Activated naive CD4-positive, alpha-beta T cell treated with anti-CD3 and anti-CD28 coated beads, Interleukin-2, amount 10 ng/mL, durations not matched to agents 7 days and 5 days (primary cell): ENCODE data around the gene TFB1M.
"Not testable (repeated sequence)": the region's sequence is repeated elsewhere in the genome, so short reads cannot be mapped to it uniquely, and the experiment has no call there.

Experiments
- CTCF ChIA-PET: fragments of 350-600 bp; sonication (Branson Sonifier 250); formaldehyde crosslinking; loops from one replicate; lab custom pipeline; 2021; ENCODE audit warnings: antibody characterized with exemption; lab: Charles Lee
- DNase-seq: peaks from one replicate; pipeline ENCODE4 v3.0.0-alpha.2; 2020
- H3K27ac Mint-ChIP-seq: one replicate; pipeline ENCODE4 v1.8.0; 2021; ENCODE audit warnings: mild to moderate bottlenecking, moderate library complexity, mixed read lengths
- H3K27me3 Mint-ChIP-seq: one replicate; pipeline ENCODE4 v1.8.0; 2021; ENCODE audit warnings: mild to moderate bottlenecking, mixed read lengths
- H3K36me3 Mint-ChIP-seq: one replicate; pipeline ENCODE4 v1.8.0; 2021; ENCODE audit warnings: mixed read lengths
- H3K4me1 Mint-ChIP-seq: one replicate; pipeline ENCODE4 v1.8.0; 2021; ENCODE audit warnings: mixed read lengths
- H3K4me3 Mint-ChIP-seq: one replicate; pipeline ENCODE4 v1.8.0; 2021; ENCODE audit warnings: mild to moderate bottlenecking, moderate library complexity, mixed read lengths
- H3K9me3 Mint-ChIP-seq: one replicate; pipeline ENCODE4 v1.8.0; 2021; ENCODE audit warnings: mixed read lengths

The TFB1M gene

DNA sequence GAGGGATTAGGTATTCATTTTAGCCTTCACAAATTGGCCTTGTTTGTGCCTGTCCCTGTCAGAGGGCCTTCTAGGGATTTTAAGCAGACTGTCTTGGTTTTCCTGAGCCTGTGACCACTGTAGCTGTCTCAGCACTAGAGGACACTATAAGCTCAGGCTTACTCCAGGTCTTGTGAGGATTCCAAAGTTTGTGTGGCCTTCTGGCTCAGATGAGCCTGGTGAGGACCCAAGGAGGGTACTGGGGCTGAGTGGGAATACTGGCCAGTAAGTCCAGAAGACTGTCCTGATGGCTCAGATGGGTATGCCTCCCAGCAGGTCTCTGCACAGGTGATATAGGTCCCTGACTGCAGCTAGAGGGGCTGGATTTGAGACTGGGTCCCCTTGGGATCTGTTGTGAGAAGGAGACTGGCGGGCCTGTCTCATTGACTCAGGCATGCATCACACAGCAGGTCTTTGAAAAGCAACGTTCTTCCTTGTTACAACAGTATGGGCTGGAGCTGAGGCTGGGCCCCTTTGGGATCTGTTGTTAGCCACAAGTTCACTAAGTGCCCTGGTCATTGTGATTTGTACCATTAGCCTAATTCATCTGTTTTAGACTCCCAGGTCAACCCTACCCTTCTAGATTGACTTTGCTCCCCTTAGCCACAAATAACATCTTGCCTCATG lies 26.3 kb upstream of the TFB1M start:
- DNase-seq: no peak
- no peak overlapping the region for H3K27ac Mint-ChIP-seq
- no peaks in the 10 kb centered on the region for H3K27me3 Mint-ChIP-seq
- H3K4me1 Mint-ChIP-seq: peaks cover 42% of the 10 kb centered on the region
- H3K4me3 Mint-ChIP-seq: no peak overlapping the region
- H3K36me3 Mint-ChIP-seq: peaks cover 35% of the 10 kb centered on the region
- CTCF ChIA-PET: no interaction called here
- peaks cover 38% of the 10 kb centered on the region for H3K9me3 Mint-ChIP-seq

DNA sequence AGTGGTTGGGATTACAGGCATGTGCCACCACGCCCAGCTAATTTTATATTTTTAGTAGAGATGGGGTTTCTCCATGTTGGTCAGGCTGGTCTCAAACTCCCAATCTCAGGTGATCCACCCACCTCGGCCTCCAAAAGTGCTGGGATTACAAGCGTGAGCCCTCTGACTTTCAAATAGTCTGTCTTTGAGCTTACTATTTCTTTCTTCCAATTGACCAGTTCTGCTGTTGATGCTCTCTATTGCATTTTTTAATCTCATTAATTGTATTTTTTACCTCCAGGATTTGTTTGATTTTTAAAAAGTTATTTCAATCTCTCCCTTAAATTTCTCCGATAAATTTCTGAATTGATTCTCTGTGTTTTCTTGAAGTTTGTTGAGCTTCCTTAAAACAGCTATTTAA lies 25.6 kb upstream of the TFB1M start:
- CTCF ChIA-PET, H3K27me3 Mint-ChIP-seq, H3K27ac Mint-ChIP-seq, H3K4me3 Mint-ChIP-seq, DNase-seq: not testable (repeated sequence)
- Mint-ChIP-seq H3K9me3 (peaks cover 42% of the 10 kb centered on the region), H3K36me3 (peaks cover 35% of the 10 kb centered on the region), H3K4me1 (peaks cover 42% of the 10 kb centered on the region)

DNA sequence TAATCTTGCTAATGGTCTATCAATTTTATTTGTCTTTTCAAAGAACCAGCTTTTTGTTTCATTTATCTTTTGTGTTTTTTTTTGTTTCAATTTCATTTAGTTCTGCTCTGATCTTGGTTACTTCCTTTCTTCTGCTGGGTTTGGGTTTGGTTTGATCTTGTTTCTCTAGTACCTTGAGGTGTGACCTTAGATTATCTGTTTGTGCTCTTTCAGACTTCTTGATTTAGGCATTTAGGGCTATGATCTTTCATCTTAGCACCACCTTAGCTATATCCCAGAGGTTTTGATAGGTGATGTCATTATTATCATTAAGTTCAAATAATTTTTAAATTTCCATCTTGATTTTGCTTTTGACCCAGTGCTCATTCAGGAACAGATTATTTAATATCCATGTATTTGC lies 24.0 kb upstream of the TFB1M start:
- Mint-ChIP-seq H3K4me1 (peaks cover 55% of the 10 kb centered on the region), H3K36me3 (peaks cover 37% of the 10 kb centered on the region), H3K9me3 (peaks cover 42% of the 10 kb centered on the region), H3K27ac (peak overlapping the region; percentile 75)
- not testable (repeated sequence) for H3K4me3 Mint-ChIP-seq, H3K27me3 Mint-ChIP-seq, DNase-seq
- CTCF ChIA-PET: interaction anchor here (0.6 to 0.9 kb wide), 2 partner anchors 43 to 191 kb away, joined by 4 to 5 read pairs; no protein-coding TSS in a partner anchor

DNA sequence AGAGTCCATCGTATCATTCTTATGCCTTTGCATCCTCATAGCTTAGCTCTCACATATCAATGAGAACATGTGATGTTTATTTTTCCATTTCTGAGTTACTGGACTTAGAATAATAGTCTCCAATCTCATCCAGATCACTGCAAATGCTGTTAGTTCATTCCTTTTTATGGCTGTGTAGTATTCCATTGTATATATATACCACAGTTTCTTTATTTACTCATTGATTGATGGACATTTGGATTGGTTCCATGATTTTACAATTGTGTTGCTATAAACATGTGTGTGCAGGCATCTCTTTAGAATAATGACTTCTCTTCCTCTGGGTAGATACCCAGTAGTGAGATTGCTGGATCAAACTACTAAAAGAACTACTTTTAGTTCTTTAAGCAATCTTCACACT lies 21.0 kb upstream of the TFB1M start:
- Mint-ChIP-seq H3K27ac (no peak overlapping the region), H3K9me3 (peaks cover 34% of the 10 kb centered on the region), H3K4me1 (peaks cover 52% of the 10 kb centered on the region), H3K36me3 (peaks cover 34% of the 10 kb centered on the region), H3K27me3 (no peaks in the 10 kb centered on the region), H3K4me3 (no peak overlapping the region)
- CTCF ChIA-PET: no interaction called here
- DNase-seq: no peak

DNA sequence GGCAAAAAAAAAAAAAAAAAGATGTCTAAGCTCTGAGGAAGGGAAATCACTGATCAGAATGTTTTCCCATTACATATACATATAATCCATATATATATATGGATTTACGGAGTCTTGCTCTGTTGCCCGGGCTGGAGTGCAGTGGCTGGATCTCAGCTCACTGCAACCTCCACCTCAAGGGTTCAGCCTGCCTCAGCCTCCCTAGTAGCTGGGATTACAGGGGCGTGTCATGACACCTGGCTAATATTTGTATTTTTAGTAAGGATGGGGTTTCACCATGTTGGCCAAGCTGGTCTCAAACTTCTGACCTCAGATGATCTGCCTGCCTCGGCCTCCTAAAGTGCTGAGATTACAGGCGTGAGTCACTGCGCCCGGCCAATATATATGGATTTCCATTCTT lies 19.8 kb upstream of the TFB1M start:
- H3K4me1 Mint-ChIP-seq: peaks cover 46% of the 10 kb centered on the region
- peaks cover 25% of the 10 kb centered on the region for H3K9me3 Mint-ChIP-seq
- not testable (repeated sequence) for H3K27me3 Mint-ChIP-seq, DNase-seq, H3K4me3 Mint-ChIP-seq
- CTCF ChIA-PET: interaction anchor here (1.4 kb wide), 2 partner anchors 18 to 195 kb away, joined by 4 read pairs; no protein-coding TSS in a partner anchor
- peaks cover 25% of the 10 kb centered on the region for H3K36me3 Mint-ChIP-seq
- peak overlapping the region; percentile 72 for H3K27ac Mint-ChIP-seq

DNA sequence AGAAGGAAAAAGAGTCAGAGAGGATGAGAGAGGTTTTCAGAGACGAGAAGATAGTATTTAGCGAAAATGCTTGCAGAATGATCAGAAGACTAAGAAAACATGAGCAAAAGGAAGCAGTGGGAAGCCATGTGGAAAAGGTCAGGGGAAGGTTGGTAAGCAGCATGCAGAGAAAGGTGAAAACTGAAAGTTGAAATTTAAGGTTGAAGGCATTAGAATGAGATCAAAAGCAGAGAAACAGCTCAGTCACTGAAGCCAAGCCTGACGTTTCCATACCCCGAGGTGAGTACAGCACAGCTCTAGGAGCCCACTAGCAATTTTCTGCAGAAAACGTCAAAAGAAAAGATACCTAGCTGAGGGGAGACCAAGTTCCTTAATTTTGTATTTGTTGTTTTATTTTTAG lies 19.1 kb upstream of the TFB1M start:
- CTCF ChIA-PET: interaction anchor here (1.4 kb wide), 2 partner anchors 17 to 196 kb away, joined by 4 read pairs; no protein-coding TSS in a partner anchor

DNA sequence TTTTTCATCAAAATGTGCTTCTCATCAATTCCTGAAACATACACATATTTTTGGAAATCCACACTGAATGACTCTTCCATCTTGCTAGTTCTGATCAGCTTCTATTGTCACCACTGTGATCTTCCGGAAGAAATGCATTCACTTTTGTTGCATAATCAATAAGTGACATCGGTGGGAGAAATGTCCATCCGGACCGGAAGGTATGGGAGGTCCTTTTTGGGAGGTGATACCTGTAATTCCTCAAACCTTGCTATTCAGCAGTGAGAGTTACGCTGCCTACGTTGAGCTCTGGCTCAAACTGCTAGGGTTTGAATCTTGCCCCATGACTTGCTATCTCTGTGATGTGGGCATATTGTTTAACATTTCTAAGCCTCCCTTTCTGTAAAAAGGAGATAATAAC lies 16.6 kb upstream of the TFB1M start:
- H3K9me3 Mint-ChIP-seq: peaks cover 7% of the 10 kb centered on the region
- no peak for DNase-seq
- H3K27me3 Mint-ChIP-seq: no peaks in the 10 kb centered on the region
- peaks cover 5% of the 10 kb centered on the region for H3K36me3 Mint-ChIP-seq
- H3K4me3 Mint-ChIP-seq: no peak overlapping the region
- CTCF ChIA-PET: interaction anchor here (4.1 kb wide), 1 partner anchor 198 kb away, joined by 22 read pairs; no protein-coding TSS in a partner anchor
- no peak overlapping the region for H3K27ac Mint-ChIP-seq
- H3K4me1 Mint-ChIP-seq: peaks cover 34% of the 10 kb centered on the region

More for the DNA sequence above, 19.1 kb upstream of the TFB1M start:
- Mint-ChIP-seq H3K4me1 (peaks cover 46% of the 10 kb centered on the region), H3K27ac (peak overlapping the region; percentile 72), H3K27me3 (no peaks in the 10 kb centered on the region), H3K4me3 (no peak overlapping the region), H3K9me3 (peaks cover 21% of the 10 kb centered on the region), H3K36me3 (peaks cover 20% of the 10 kb centered on the region)
- no peak for DNase-seq

DNA sequence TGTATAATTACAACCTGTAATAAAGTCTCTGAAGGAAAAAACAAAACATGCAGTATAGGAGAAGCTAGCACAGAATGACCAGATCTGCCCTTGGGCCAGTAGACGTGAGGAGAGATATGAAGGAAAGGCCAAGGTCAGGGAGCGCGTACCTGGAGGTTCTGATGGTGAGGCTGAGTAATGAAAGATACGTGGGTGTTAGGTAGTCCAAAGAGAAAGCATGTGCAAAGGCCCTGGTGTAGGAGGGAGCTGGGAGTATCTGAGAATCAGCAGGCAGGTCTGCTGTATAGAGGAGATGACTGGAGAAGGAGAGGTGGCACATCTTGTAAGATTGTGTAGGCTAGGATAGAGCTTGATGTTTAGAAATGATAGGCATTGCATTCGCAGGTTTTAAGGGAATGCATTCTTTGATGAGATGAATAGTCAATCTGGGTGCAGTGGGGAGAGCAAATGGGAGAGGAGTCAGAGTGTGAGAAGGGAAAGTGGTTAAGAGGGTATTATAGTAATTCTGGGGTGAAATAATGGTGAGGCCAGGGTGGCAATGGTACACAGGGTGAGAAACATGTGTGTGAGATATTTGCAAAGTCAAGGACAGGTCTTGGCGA lies 15.9 kb upstream of the TFB1M start:
- Mint-ChIP-seq H3K4me3 (no peak overlapping the region), H3K27ac (no peak overlapping the region), H3K36me3 (peaks cover 2% of the 10 kb centered on the region), H3K9me3 (peaks cover 1% of the 10 kb centered on the region), H3K4me1 (peaks cover 34% of the 10 kb centered on the region), H3K27me3 (no peaks in the 10 kb centered on the region)
- DNase-seq: no peak
- CTCF ChIA-PET: interaction anchor here (0.7 to 4.1 kb wide), 4 partner anchors 12 to 653 kb away, joined by 3 to 22 read pairs (median 4); no protein-coding TSS in a partner anchor

DNA sequence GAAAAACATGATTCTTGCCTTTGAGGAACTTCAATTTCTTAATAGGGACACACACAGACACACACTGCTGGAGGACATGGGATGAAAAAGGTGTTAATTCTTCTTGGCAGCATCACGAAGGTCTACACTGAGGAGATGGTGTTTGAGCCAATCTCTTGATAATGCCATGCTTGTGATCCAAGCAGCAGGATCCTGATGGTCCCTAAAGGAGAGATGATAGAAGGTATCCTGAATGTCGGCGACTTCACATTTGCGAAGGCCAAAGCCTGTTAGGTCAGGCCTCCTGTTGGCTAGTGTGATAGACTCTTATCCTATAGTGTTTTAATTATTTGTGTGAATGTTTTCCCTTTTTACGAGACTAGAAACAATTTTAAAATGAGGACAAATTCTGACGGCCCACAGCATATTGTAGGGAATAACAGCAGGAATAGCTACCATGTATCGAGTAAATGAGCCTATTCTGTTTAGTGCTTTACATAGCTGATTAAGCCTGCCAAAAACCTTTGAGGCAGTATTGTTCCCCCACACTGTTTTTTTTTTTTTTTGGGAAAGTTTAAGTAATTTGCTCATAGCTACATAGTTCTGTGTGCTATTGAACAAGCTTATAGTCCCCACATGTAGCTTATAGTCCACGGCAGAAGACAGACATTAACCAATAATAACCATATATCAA lies 15.3 kb upstream of the TFB1M start:
- Mint-ChIP-seq H3K36me3 (peaks cover 2% of the 10 kb centered on the region), H3K4me1 (peaks cover 34% of the 10 kb centered on the region), H3K4me3 (no peak overlapping the region), H3K9me3 (no peaks in the 10 kb centered on the region), H3K27ac (no peak overlapping the region), H3K27me3 (no peaks in the 10 kb centered on the region)
- DNase-seq: no peak
- CTCF ChIA-PET: interaction anchor here (0.7 to 4.1 kb wide), 4 partner anchors 11 to 653 kb away, joined by 3 to 22 read pairs (median 4); no protein-coding TSS in a partner anchor

DNA sequence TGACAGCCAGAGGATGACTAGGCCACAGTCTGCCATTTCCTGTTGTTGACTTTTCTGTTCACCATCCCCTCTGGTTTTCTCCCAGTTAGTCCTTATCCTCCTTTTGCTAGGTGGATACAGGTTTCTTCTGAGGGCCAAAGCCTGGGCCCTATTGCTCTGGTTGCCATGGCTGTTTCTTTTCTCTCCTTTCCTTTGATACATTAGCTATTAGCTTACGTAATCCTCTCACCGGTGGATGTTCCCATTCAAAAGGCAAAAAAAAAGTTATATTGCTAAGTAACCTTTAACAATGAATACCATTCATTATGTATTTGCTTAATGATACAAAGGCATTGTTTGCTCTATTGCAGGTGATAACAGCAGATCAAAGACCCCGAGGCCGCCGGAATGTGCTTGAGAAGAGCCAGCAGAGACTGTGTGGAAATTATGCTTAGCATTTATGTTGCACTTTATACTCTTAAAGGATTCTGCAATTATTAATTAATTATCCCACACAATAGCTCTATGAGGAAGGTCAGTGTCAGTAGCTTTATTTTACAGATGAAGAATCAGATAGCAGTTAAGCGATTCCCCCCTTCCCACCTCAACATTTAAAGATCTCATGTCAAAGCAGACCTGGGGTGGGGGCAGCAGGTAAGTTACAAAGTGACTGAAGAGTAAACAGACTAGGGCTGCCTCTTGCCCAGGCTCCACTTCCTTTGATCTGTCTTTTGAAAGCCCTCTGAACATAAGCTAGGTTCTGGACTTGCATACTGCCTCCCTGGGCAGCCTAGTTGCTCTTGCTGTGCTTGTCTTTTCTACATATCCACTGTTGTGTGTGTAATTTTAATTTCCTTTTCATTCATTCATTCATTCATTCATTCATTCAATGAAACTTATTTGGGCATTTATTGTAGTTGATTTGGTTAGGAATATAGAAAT lies 14.5 kb upstream of the TFB1M start:
- Mint-ChIP-seq H3K9me3 (no peaks in the 10 kb centered on the region), H3K27ac (no peak overlapping the region), H3K4me1 (peaks cover 26% of the 10 kb centered on the region), H3K36me3 (peaks cover 1% of the 10 kb centered on the region), H3K4me3 (no peak overlapping the region), H3K27me3 (no peaks in the 10 kb centered on the region)
- CTCF ChIA-PET: interaction anchor here (0.7 to 4.1 kb wide), 4 partner anchors 11 to 203 kb away, joined by 3 to 22 read pairs (median 4); no protein-coding TSS in a partner anchor
- no peak for DNase-seq

DNA sequence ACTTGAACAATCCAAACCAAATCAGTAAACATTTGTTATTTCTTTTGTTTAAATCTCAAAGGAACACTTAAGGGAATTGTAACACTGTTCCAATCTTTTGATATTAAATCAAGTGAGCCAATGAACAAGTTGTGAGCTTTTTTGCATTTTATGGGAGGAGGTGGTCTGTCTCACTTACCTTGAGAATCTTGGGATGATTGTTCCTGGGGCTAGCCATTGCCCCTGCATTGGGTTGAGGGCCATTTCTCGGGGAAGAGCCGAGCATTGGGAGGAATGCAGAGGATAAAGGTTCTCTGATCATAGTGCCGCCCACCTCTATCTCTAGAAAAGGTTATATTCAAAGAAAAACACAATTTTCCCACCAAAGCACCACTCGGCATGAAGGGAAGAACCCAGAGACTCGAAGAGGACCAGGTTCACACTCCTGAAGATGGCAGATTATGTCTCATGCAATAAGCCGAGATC lies 13.8 kb upstream of the TFB1M start:
- no peak for DNase-seq
- H3K4me1 Mint-ChIP-seq: peaks cover 19% of the 10 kb centered on the region
- no peaks in the 10 kb centered on the region for H3K36me3 Mint-ChIP-seq
- H3K27ac Mint-ChIP-seq: no peak overlapping the region
- H3K4me3 Mint-ChIP-seq: no peak overlapping the region
- CTCF ChIA-PET: interaction anchor here (1.0 to 4.1 kb wide), 4 partner anchors 10 to 204 kb away, joined by 3 to 22 read pairs (median 4); no protein-coding TSS in a partner anchor
- no peaks in the 10 kb centered on the region for H3K27me3 Mint-ChIP-seq
- no peaks in the 10 kb centered on the region for H3K9me3 Mint-ChIP-seq

DNA sequence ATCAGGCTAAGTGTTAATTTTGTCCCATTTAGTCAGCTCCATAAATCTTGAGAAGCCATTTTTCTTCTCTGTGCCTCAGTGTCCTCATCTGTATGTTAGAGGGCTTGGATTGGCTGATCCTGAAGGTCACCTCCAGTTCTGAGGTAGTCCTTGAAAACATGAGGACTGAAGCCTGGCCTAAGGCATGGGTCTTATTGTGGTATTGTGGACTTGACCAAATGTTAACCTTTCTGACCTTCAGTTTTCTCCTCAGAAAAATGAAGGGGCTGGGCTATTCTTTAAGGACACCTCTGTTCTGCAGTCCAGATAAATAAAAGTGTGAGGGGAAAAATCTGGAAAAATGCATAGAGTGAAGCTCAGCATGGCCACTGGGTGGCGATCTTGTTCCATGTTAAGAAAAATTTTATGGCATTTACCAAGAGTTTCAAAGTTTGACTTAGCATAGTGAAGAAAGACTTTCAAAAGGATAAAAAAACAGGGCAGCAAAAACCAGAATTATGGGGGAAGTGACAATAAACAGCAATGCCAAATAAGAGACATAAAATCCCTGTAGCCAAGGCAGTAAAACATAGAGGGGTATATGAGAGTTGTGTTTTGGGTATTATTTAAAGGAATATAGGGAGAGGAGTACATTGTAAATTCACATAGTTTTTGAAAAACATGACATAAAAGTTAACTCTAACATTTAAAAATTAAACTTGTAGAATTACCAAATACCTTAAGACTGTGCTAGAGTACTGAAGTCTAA lies 13.2 kb upstream of the TFB1M start:
- Mint-ChIP-seq H3K4me3 (no peak overlapping the region), H3K9me3 (no peaks in the 10 kb centered on the region), H3K36me3 (no peaks in the 10 kb centered on the region), H3K27ac (peak overlapping the region; percentile 3), H3K27me3 (no peaks in the 10 kb centered on the region), H3K4me1 (peaks cover 17% of the 10 kb centered on the region)
- CTCF ChIA-PET: interaction anchor here (1.0 to 4.1 kb wide), 4 partner anchors 9 to 204 kb away, joined by 3 to 22 read pairs (median 4); no protein-coding TSS in a partner anchor
- DNase-seq: peak; percentile 71
